HG03108 (cell line): ENCODE results near the gene FASN.
A peak's percentile ranks its signal among the peaks of the same experiment; 100 is the strongest.

ENCODE experiments used
- ATAC-seq: cut with Tn5 transposase; IDR thresholded peaks from one replicate; pipeline ENCODE4 v1.9.1; 2021; ENCODE audit warnings: moderate library complexity; ENCODE audit not compliant: unreplicated experiment

FASN gene

DNA sequence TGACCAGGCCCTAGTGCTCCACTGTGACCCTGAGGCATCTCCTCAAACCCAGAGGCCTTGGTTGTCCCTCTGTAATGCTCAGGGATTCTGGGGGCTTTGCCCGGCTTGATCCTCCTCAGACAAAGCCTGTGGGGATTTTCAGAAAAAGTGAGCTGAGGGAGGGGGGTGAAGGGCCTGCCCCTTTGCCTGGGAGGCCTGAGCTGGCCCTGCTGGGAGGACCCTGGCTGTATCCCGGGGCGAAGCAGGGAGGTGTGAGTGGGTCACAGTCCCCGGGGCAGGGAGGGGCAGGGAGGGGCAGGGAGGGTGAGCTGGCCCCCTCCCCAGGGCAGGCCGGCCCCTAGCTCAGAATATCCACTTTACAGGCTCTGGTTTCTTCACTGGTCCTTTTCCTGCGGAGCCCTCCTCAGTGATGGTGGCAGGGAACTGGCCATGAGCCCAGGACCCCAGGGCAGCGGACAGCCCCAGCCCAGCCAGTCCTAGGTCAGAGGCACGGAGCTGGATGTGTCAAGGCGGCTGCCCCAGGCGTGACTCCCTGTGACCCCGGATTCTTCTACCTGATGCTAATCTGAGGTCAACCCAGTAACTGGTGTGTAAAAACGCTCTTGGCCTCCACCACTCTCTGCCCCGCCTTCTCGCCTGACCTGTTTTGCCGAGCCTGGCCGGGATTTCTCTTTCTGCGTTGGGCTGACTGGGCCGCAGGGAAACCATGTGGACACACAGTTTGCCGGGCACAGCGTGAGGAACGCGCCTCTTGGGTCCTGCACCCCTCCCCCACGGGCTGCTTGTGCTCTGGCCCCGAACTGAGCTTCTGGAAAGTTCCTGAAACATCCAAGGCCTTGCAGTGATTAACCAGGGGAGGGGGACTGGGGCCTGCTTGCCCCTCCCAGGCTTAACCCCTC lies 5.8 kb upstream of the FASN start:
- ATAC-seq, result no peak

DNA sequence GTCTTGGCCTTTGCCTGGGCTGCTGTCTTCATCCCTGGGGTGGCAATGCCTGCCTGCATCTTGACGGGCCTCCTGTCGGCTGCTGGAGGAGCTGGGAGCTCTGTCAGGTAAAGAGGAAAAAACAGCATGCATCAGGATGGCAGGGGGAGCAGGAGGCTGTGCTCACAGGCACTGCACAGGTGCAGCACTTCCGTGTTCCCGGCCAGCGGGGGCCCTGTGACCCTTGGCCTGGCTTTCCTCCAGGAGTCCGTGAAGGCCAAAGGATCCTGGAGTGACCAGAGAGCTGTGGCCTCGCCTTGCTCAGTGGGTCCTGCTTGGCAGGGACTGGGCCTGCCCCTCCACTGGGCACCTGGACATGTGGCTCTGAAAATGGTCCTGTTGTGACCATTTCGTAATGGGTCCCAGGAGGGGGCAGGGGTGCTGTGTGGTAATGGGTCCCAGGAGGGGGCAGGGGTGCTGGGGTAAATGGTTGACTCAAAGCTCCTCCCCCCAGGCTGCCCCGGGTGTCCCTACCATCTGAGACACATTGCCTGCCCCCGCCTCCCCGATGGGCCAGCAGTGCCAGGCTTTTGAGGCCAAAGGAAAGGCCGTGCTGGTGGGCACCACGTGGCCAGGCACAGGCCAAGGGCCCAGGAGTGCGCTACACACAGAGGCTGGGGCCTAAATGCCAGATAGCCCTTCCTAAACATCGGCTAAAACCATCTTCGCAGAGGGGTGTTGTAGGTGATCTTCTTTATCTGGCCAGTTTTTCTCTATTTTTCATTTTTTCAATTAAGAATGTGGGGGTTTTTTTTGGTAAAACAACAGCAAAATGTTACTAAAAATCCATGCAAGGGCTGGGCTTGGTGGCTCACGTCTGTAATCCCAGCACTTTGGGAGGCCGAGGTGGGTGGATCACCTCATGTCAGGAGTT lies 4.0 kb upstream of the FASN start:
- ATAC-seq, result no peak

DNA sequence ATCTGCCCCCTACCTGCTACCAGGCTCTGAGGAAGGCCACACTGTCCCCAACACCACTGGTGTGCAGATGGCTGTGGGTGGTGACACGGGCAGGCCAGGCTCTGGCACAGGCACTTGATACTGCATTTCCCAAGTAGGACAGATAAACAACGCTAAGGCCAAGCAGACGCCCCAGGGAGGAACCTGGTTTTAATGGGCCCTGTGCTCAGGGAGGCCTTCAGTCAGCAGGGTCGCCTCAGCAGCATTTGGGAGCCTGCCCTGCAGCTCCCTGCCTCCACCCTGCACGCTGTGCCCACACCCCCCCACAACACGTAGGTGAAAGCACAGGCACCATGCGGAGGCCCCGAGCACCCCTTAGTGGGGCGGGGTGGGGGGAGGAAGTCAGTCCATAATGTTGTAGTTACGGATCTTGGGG lies 3.3 kb upstream of the FASN start:
- ATAC-seq, result no peak

DNA sequence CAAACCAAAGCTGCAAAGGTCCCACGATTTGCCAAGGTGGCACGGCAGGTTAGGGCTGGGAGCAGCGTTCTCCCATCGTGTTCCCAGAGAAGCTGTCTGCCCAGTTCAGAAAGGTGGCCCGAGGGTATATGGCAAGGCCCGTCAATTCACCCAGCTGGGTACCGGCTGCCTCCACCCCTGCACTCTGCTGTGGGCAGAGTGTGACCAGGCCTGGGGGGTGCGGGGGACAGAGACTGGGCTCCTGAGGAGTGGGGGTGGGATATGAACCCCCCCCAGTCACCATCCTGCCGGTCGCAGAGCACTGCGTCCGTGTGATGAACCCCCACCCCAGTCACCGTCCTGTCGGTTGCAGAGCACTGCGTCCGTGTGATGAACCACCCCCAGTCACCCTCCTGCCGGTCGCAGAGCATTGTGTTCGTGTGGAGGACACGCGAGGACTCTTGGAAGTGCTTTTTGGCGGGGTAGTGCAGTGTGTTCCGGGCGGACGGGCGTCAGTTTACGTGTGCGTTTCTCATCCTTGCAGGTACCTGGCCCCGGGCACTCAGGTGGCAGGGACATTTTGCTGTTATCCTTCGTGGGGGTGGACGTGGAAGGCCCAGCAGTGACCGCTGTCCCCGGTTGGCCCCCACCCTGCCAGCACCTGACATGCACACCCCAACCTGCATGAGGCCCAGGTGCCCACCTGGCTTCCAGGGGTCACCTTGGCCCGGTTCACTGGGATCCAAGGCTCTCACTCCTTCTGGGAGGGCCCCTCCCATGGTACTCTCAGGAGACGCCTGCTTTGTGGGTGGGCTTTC lies 2.7 kb upstream of the FASN start:
- no peak for ATAC-seq

DNA sequence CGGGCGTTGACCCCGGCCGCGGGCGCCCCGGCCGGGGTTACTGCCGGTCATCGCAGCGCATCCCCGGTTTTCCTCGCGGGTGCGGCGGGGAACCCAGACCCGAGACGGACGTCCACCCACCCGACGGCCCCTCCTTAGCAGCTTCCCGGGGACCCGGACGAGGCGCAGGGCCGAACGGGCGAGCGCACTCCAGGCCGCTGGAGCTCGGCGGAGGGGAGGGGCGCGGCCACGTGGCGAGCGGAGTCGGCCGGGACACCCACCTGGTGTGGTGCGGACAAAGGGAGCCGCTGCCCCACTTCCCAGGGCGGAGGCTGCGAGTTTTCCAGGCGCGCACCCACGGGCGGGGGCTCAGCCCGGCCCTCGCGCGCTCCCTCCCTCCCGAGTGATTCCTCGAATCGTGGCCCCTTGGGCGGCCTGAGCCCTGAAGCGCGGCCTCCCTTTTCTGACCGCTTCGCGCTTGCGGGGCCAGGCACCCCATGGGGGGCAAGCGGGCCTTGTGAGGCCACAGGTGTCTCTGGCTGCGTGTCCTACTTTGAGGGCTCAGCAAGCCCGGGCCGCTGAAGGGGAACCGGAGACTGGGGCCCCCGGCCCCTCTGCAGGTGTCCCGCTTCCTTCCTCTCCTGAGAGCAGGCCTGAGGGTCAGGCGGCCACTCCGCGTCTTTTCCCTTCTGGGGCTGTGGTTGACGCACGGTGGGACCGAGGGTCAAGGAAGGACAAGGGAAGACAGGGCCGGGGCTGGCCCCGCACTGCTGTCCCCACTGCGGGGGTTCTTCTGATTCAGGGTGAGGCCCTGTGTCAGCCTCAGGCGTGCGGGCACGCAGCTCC lies 1.1 kb upstream of the FASN start:
- peak; percentile 9 for ATAC-seq

DNA sequence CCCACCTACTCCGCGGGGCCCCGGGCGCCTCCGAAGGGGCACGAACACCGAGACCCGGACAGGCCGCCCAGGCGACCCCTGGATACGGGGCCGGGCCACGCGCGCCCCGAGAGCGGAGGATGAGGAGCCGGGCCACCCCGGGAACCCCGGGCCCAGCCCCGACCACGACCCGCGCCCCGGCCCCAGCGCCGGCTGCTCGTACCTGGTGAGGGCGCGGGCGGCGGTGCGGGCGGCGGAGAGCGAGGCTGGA lies 192 bp downstream of the FASN start:
- peak; percentile 10 for ATAC-seq

DNA sequence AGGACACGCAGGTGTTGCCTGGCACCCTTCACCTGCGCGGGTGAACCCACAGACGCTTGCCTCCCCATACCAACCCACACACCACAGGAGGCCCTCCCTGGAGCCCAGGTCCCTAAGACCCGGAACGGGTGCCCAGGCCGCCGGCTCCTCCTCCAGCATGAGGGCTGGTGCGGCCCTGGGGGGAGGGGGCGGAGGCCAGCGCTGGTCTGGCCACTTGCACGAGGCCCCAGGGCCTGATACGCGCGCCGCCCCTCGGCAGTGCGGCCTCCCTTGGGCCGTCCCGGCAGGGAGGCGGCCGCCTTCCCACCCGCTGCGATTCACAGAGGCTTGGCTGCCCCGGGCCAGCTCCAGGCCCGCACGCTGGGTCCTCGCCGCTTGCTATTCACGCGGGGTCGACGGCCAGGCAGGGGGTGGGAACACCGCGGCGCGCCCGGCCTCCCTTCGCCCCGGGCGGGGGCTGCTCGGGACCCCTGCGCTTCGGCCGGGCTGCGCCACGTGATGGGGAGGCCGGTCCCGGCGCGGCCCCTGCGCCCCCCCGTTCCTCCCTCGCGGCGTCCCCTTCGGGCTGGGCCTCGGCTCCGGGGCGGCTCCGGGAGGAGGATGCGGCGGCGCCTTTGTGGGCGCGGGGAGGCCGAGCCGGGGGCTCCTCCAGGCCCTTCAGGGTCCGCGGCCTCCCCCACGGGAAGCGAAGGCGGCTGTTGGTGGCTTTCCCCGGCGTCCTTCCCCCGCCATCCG lies 685 bp downstream of the FASN start:
- ATAC-seq, result no peak

DNA sequence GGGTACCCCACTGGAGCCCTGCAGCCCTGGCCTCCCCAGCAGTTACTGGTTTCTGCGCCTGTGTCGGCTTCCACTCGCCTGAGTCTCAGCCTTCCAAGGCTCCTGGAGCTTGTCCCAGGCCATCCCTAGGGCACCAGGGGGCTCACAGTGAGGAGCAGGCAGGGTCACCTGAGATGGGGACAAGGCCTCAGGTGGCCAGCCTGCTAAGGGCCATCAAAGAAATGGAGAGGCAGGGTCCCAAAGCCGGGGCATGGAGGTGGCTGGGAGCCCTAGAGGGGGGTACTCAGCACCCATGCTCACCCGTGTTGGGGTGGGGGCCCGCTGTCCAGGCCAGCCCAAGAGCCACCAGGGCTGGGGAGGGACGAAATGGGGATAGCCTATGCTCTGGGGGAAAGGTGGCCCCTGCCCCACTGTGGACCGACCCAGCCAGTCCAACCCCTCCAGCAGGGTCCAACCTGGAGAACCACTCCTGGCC lies 1.3 kb downstream of the FASN start:
- no peak for ATAC-seq

DNA sequence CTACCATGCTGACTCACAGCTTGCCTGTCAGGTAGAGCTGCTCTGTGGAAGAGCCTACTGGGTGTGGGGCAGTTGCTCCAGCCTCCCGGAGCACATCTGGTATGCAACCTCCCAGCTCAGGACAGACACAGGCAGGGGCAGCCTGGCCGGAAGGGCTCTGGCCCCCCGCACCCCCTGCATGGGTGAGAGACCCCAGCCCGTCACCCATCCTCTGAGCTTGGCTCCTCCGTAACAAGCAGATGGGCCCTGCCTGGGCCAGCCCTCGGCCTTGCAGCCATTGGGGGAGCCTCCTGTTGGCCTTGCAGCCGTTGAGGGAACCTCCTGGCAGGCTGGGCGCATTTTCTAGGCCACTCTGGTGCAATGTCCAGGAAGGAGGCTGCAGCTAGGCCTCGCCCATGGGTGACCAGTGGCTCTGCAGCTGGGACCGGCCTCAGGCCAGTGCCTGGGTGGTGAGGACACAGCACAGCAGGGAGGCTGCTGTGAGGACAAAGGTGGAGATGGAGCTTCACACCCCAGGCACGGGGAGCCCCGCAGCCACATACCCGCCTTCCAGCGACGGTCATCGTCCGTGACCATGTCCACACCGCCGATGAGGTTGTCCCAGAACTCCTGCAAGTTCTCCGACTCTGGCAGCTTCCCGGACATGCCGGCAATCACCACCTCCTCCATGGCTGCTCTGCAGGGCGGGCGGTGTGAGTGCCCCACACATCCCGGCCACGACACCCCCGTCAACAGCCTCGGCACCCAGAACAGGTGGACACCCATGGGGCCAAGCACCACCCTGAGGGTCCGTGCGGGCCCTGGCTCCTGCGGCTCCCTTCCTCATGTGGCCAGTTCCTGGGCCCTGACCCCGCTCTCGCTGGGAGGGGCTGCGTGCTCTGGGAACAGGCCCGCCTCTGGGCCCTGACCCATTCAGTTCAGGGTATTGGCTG lies 2.0 kb downstream of the FASN start:
- ATAC-seq, result no peak

DNA sequence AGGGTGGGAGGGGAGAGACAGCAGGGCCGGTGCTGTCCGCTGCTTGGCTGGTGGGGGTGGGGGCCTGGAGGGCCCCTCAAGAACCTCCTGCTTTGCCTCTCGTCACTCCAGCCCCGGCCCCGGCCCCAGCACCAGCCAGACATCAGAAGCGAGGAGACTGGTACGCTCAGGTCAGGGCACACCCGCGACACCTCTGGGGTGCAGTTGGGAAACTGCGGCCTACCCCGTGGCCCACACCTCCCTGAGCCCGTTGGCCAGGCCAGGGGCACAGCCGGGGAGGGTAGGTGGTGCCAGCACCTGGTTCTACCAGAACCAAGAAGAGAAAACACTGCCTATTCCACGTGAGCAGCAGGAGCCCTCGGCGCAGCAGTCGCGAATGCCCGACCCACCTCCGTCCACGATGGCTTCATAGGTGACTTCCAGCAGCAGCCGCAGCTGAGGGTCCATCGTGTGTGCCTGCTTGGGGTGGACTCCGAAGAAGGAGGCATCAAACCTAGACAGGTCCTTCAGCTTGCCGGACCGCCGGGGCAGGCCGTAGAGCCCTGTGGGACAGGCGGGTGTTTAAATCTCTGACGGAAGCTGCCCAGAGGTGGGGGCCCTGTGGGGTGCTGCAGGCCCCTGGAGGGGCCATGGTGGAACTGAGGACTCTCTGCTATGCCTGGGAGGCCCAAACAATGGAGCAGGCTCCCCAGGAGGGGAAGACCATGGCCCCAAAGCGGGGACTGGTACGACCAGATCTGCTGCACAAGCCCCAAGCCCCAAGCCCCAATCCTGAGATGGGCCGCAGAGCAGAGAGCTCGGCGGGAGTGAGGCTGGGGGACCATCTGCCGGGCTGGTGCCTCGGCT lies 2.9 kb downstream of the FASN start:
- ATAC-seq, result no peak

DNA sequence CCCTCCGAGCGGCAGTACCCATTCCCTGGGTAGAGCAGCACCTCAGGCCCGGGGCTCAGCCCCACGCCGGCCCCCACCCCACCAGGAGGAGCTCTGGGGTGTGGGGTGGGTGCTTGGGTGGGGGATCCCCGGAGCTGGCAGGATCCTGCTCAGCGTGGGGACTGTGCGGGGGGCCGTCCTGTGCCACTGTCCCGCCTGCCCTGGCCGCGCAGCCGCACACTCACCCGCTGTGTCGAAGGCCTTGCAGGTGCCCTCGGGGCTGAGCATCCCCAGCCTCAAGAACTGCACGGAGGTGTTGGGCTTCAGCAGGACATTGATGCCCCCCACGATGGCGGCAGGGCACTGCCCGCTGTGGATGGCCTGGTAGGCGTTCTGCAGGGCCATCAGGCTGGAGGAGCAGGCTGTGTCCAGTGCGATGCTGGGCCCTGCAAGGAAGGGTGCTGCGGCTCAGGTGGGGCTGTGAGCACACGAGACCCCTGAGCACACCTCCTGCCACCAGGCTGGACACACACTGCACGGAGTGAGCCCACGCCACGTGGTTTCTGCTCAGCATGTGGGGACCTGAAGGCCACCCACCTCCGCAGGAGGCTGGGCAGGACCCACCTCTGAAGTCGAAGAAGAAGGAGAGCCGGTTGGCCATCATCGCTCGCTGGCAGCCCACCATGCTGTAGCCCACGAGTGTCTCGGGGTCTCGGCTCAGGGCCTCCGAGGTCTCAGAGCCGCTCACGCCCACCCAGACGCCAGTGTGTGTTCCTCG lies 4.9 kb downstream of the FASN start:
- no peak for ATAC-seq

DNA sequence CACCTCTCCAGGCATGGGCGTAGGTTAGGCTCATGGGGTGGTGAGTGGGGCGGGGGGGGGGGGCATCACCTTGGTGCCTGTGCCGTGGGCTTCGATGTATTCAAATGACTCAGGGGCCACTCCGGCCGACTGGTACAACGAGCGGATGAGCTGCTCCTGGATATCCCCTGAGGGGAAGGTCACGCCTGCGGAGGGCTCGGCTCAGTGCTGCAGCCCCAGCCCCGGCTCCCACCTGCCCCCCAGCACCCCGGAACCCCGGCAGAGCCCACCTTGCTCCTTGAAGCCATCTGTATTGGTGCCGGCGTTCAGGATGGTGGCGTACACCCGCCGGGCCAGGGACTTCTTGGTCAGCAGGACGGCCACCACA lies 5.4 kb downstream of the FASN start:
- ATAC-seq, result no peak

DNA sequence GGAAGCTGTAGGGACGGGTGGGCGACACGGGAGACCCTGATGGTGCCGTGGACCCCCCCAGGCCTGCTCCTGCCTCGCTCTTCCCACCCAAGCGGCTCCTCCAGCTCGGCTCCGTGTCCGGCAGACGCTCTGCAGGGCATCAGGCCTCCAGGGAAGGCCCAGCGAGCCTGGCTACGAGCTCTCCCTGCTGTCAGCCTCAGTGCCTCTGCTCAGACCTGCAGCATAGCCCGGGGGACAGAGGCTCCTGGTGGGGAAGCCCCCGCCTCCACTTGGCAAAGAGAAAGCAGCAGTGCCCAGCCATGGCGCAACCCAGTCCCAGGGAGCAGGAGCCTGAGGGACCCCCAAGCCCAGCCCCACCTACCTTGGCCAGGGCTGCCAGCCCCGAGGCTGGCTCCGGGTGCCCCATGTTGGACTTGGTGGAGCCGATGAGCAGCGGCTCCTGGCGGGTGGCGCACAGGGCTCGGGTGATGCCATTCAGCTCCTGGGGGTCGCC lies 5.9 kb downstream of the FASN start:
- ATAC-seq, result no peak

DNA sequence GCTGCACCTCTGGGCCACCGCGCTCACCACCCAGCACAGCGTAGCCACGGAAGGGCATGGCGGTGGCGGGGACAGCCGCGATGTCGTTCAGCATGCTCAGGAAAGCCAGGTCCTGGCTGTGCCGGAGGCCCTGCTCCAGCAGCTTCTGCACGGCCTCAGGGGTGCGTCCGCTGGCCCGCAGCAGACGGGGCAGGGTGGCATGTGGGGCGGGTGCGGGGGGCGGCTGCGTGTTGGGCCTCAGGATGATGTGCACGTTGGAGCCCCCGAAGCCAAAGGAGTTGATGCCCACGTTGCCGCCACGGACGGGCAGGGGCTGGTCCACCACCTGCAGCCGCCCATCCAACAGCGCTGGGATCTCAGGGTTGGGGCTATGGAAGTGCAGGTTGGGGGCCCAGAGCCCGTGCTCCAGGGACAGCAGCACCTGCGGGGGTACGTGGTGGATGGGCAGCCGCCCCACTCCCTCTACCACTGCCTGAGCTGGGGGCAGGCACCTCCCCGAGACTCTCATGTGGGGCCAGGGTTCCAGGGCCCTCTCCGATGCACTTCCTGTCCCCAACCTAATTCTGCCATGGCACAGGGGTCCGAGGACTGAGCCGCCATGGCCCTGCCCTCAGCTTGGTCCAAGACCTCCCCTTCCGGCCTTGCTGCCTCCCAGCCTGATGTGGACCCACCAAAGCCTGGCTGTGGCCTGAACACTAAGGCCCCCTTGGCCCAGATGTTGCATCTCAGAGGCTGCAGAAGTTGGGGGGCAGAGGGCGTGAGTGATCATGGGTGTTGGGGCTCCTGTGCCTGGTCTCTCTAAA lies 6.6 kb downstream of the FASN start:
- ATAC-seq, result no peak

DNA sequence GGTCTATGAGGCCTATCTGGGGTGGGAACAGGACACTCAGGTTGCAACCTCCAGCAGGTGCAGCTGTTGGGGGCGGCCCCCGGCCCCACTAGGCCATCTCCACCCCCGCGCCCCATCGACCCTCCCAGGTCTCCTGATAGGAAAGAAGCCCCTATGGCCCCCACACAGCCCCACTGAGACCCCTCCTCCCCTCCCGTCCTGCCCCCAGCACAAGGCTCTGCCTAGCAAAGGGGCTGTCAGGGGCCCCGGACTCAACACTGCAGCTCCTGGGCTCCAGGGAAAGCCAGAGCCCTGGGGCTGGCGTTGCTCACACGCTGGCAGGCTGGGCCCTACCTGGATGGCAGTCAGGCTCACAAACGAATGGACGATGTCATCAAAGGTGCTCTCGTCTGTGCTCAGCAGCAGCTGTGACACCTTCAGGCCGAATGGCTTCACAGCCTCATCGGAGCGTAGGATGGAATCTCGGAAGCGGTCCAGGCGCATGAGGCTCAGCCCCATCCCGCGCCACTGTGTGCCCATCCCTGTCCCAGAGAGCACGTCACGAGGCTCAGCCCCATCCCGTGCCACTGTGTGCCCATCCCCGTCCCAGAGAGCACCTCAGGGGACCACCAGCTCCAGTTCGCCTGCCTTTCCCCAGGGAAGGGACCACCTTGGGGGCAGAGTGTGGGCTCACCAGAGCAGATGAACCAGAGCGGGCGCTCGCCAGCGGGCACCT lies 7.3 kb downstream of the FASN start:
- no peak for ATAC-seq
